T-helper 2 cell treated with Interferon-gamma antibody and Interleukin-4, amounts not matched to agents 5 μg/mL and 100 μg/mL, for 36 hours (primary cell): ENCODE data around the gene MRPL20.
"Not testable (repeated sequence)": the region's sequence is repeated elsewhere in the genome, so short reads cannot be mapped to it uniquely, and the experiment has no call there.

Source experiments
- DNase-seq: peaks from one replicate; pipeline ENCODE4 v3.0.0; 2021; ENCODE audit warnings: low spot score
- H3K27ac Mint-ChIP-seq: one replicate; pipeline ENCODE4 v1.8.0; 2021; ENCODE audit warnings: mild to moderate bottlenecking, mixed read lengths
- H3K27me3 Mint-ChIP-seq: one replicate; pipeline ENCODE4 v1.8.0; 2021; ENCODE audit warnings: low read depth, mixed read lengths
- H3K36me3 Mint-ChIP-seq: one replicate; pipeline ENCODE4 v1.8.0; 2021; ENCODE audit warnings: low read depth, mixed read lengths
- H3K4me1 Mint-ChIP-seq: one replicate; pipeline ENCODE4 v1.8.0; 2021; ENCODE audit warnings: low read depth, mixed read lengths
- H3K4me3 Mint-ChIP-seq: one replicate; pipeline ENCODE4 v1.8.0; 2022; ENCODE audit warnings: mild to moderate bottlenecking, moderate library complexity, mixed read lengths
- H3K9me3 Mint-ChIP-seq: one replicate; pipeline ENCODE4 v1.8.0; 2021; ENCODE audit warnings: mixed read lengths

Gene MRPL20

DNA sequence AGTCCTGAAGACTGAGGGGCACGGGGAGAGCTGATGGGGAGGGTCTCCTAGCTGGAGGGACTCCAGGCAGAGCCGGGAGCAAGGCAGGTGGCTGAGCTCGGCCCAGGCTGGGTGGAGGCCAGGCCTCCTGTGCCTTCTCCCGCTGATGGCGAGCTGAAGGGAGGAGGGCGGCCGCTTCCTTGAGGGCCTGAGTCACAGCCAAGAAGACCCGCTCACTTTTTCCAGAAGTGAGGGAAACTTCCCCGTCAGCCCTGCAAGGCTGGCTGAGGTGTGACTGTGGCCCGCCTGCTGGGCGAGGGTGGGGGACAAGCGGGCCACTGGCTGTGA, 26.7 kb upstream of the MRPL20 start:
- DNase-seq, result peak; percentile 73
- Mint-ChIP-seq H3K4me1 (no peaks in the 10 kb centered on the region), H3K27ac (no peak overlapping the region), H3K9me3 (no peaks in the 10 kb centered on the region), H3K36me3 (no peaks in the 10 kb centered on the region), H3K27me3 (peaks cover 14% of the 10 kb centered on the region), H3K4me3 (no peak overlapping the region)

DNA sequence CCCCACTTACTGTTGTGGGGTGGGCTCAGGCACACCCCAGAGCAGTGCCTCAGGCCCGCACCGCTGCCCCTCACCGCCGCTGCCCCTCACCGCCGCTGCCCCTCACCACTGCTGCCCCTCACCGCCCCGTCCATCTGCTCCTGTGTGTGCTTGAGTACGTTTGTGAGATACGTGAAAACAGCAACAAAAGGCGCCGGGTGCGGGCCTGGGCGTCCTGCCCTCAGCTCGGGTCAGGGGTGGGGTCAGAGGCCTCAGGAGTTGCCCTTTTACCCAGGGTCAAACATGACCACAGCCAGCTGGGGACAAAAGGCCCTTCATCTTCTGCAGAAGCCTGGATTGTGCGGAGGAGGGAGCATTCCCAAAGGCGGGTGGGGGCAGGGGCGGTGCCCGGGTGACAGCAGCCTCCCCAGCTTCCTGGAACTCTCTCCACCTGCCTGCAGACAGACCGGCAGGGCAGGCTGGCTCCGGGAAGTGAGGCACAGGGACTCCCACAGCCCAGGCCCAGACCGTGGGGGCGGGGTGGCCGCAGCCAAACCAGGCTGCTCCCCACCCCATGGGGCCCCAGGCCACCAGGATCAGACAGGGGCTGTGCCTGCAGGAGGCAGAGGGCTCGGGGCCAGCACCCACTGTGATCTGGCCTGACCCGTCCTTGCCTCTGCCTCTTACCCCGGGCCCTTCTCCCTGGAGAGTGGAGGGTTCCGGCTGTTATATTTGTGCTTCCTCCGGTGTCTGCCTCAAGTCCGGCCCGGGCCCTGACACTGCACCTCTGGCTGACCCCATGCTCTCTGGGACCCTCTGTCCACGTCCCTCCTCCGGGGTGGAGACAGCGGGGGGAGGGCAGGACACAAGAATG, 26.1 kb upstream of the MRPL20 start:
- H3K27ac Mint-ChIP-seq, result no peak overlapping the region
- DNase-seq, result no peak
- H3K36me3 Mint-ChIP-seq, result no peaks in the 10 kb centered on the region
- H3K27me3 Mint-ChIP-seq, result peaks cover 18% of the 10 kb centered on the region
- no peaks in the 10 kb centered on the region for H3K9me3 Mint-ChIP-seq
- no peaks in the 10 kb centered on the region for H3K4me1 Mint-ChIP-seq
- no peak overlapping the region for H3K4me3 Mint-ChIP-seq

- no peak for DNase-seq
- no peaks in the 10 kb centered on the region for H3K36me3 Mint-ChIP-seq
- H3K9me3 Mint-ChIP-seq, result no peaks in the 10 kb centered on the region
- no peak overlapping the region for H3K4me3 Mint-ChIP-seq
- peaks cover 18% of the 10 kb centered on the region for H3K27me3 Mint-ChIP-seq
- no peaks in the 10 kb centered on the region for H3K4me1 Mint-ChIP-seq
- H3K27ac Mint-ChIP-seq, result no peak overlapping the region
Observed at GRCh38 chr1:1432274-1432950, 25.3 kb upstream of the MRPL20 start.

- H3K4me3 Mint-ChIP-seq, result no peak overlapping the region
- H3K27me3 Mint-ChIP-seq, result peaks cover 18% of the 10 kb centered on the region
- H3K36me3 Mint-ChIP-seq, result no peaks in the 10 kb centered on the region
- no peaks in the 10 kb centered on the region for H3K9me3 Mint-ChIP-seq
- H3K4me1 Mint-ChIP-seq, result no peaks in the 10 kb centered on the region
- H3K27ac Mint-ChIP-seq, result no peak overlapping the region
- DNase-seq, result no peak
Observed at GRCh38 chr1:1431845-1432273, 24.8 kb upstream of the MRPL20 start.

DNA sequence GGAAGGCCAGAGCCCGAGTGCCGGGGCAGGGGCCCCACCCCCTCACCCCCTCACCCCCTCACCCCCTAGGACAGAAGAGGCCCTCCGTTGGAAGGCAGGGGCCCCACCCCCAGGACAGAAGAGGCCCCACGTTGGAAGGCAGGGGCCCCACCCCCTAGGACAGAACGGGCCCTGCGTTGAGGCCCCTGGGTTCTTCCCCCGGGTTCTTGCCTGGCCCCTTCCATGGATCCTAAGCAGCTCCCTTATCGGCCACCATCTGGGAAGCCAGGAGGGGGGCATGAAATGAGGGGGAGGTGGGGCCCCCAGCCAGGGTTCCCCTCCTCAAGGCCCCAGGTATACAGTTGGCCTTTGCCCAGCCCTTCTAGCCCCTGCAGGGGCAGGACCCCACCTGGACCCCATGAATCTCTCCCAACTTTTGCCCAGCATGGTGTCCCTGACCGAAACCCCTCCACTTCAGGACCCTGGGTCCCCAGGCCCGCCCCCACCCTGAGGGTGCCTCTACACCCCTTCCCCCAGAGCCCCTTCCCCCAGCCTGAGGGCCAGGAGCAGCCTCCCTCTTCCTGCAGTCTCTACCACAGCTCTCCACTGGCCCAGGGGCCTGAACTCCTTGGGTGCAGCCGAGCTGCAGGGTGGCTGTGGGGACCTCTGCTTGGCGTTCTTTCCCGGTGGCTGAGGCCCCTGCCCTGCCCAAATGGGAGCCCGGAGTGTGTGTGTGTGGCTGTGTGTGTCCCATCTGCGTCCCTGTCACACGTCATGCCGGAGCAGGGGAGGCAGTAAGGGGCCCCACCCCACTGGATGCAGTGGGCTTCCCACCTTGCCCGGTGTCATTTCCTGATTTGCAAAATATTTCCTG, 24.1 kb upstream of the MRPL20 start:
- H3K4me1 Mint-ChIP-seq, result no peaks in the 10 kb centered on the region
- no peak for DNase-seq
- no peak overlapping the region for H3K27ac Mint-ChIP-seq
- no peaks in the 10 kb centered on the region for H3K9me3 Mint-ChIP-seq
- H3K4me3 Mint-ChIP-seq, result no peak overlapping the region
- H3K36me3 Mint-ChIP-seq, result no peaks in the 10 kb centered on the region
- H3K27me3 Mint-ChIP-seq, result peaks cover 18% of the 10 kb centered on the region

- H3K36me3 Mint-ChIP-seq, result no peaks in the 10 kb centered on the region
- peaks cover 18% of the 10 kb centered on the region for H3K27me3 Mint-ChIP-seq
- no peak overlapping the region for H3K4me3 Mint-ChIP-seq
- no peaks in the 10 kb centered on the region for H3K9me3 Mint-ChIP-seq
- no peaks in the 10 kb centered on the region for H3K4me1 Mint-ChIP-seq
- H3K27ac Mint-ChIP-seq, result no peak overlapping the region
- no peak for DNase-seq
Observed at GRCh38 chr1:1430114-1430982, 23.3 kb upstream of the MRPL20 start.

DNA sequence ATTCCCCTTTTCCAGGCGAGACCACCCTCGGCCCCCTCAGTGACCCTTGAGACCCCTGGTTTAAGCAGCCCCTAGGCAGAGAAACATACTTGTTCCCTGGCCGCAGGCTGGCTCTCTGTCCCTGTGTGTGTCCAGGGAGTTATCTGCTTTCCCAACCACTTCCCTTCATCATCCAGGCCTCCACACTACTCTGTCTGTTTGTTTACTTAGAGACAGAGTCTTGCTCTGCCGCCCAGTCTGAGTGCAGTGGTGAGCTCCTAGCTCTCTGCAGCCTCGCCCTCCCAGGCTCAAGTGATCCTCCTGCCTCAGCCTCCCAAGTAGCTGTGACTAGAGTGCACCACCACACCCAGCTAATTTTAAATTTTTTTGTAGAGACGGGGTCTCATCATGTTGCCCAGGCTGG, 22.6 kb upstream of the MRPL20 start:
- H3K4me3 Mint-ChIP-seq, result no peak overlapping the region
- H3K9me3 Mint-ChIP-seq, result no peaks in the 10 kb centered on the region
- H3K27me3 Mint-ChIP-seq, result peaks cover 19% of the 10 kb centered on the region
- H3K4me1 Mint-ChIP-seq, result no peaks in the 10 kb centered on the region
- no peak overlapping the region for H3K27ac Mint-ChIP-seq
- DNase-seq, result no peak
- H3K36me3 Mint-ChIP-seq, result no peaks in the 10 kb centered on the region

DNA sequence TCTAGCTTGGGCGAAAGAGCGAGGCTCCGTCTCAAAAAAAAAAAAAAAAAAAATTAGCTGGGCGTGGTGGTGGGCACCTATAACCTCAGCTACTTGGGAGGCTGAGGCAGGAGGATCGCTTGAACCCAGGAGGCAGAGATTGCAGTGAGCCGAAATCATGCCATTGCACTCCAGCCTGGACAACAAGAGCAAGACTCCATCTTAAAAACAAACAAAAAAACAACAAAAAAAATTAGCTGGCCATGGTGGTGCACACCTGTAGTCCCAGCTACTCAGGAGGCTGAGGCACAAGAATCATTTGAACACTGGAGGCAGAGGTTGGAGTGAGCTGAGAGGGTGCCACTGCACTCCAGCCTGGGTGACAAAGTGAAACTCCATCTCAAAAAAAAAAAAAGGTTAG, 21.9 kb upstream of the MRPL20 start:
- not testable (repeated sequence) for H3K36me3 Mint-ChIP-seq, H3K4me3 Mint-ChIP-seq, H3K4me1 Mint-ChIP-seq, H3K9me3 Mint-ChIP-seq, DNase-seq, H3K27ac Mint-ChIP-seq
- peaks cover 19% of the 10 kb centered on the region for H3K27me3 Mint-ChIP-seq

GRCh38 chr1:1428174-1428573, 21.1 kb upstream of the MRPL20 start:
- Mint-ChIP-seq H3K27me3 (peaks cover 19% of the 10 kb centered on the region), H3K4me3 (no peak overlapping the region), H3K9me3 (no peaks in the 10 kb centered on the region), H3K36me3 (no peaks in the 10 kb centered on the region), H3K27ac (no peak overlapping the region), H3K4me1 (no peaks in the 10 kb centered on the region)
- no peak for DNase-seq

DNA sequence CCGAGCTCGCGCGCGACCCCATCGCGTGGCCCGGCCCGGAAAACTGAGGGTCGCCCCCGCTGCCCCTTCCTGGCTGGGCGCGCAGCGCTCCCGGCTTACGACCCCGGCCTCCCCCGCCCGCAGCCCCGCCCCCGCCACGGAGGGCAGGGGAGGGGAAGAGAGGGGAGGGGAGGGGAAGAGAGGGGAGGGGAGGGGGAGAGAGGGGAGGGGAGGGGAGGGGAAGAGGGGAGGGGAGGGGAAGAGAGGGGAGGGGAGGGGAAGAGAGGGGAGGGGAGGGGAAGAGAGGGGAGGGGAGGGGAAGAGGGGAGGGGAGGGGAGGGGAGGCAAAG, 20.7 kb upstream of the MRPL20 start:
- H3K36me3 Mint-ChIP-seq, result no peaks in the 10 kb centered on the region
- no peak for DNase-seq
- no peaks in the 10 kb centered on the region for H3K4me1 Mint-ChIP-seq
- H3K27me3 Mint-ChIP-seq, result peaks cover 19% of the 10 kb centered on the region
- H3K9me3 Mint-ChIP-seq, result no peaks in the 10 kb centered on the region
- H3K27ac Mint-ChIP-seq, result no peak overlapping the region
- H3K4me3 Mint-ChIP-seq, result no peak overlapping the region

- no peak for DNase-seq
- H3K27ac Mint-ChIP-seq, result no peak overlapping the region
- H3K36me3 Mint-ChIP-seq, result no peaks in the 10 kb centered on the region
- H3K4me3 Mint-ChIP-seq, result no peak overlapping the region
- no peaks in the 10 kb centered on the region for H3K9me3 Mint-ChIP-seq
- peaks cover 19% of the 10 kb centered on the region for H3K27me3 Mint-ChIP-seq
- H3K4me1 Mint-ChIP-seq, result peaks cover 2% of the 10 kb centered on the region
Observed at GRCh38 chr1:1427106-1427819, 20.2 kb upstream of the MRPL20 start.

- peak overlapping the region; percentile 12 for H3K4me3 Mint-ChIP-seq
- no peaks in the 10 kb centered on the region for H3K9me3 Mint-ChIP-seq
- H3K4me1 Mint-ChIP-seq, result peaks cover 2% of the 10 kb centered on the region
- no peaks in the 10 kb centered on the region for H3K36me3 Mint-ChIP-seq
- no peak for DNase-seq
- no peak overlapping the region for H3K27ac Mint-ChIP-seq
- H3K27me3 Mint-ChIP-seq, result peaks cover 19% of the 10 kb centered on the region
Observed at GRCh38 chr1:1426496-1427105, 19.5 kb upstream of the MRPL20 start.
